ENCODE results near the gene EDAR. TPM values are rescaled to one million over a fixed set of nuclear protein-coding genes. Genes with fewer than 3 reads are reported as not detected.

Gene EDAR
- total RNA-seq, 1 donor from 2014 or later: 0.12 TPM

GRCh38 chr2:109013051-109013450 lies 24.0 kb upstream of the EDAR start:
- TF ChIP-seq, protein P1, sequence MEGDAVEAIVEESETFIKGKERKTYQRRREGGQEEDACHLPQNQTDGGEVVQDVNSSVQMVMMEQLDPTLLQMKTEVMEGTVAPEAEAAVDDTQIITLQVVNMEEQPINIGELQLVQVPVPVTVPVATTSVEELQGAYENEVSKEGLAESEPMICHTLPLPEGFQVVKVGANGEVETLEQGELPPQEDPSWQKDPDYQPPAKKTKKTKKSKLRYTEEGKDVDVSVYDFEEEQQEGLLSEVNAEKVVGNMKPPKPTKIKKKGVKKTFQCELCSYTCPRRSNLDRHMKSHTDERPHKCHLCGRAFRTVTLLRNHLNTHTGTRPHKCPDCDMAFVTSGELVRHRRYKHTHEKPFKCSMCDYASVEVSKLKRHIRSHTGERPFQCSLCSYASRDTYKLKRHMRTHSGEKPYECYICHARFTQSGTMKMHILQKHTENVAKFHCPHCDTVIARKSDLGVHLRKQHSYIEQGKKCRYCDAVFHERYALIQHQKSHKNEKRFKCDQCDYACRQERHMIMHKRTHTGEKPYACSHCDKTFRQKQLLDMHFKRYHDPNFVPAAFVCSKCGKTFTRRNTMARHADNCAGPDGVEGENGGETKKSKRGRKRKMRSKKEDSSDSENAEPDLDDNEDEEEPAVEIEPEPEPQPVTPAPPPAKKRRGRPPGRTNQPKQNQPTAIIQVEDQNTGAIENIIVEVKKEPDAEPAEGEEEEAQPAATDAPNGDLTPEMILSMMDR (IDR thresholded peaks at IDR 0.05): no peak
- no peak for DNase-seq
- no peak for ATAC-seq
- Histone ChIP-seq H3K27me3 (ENCODE audit: low read depth) (no peaks in the 10 kb centered on the region), H3K4me1 (no peaks in the 10 kb centered on the region), H3K9me3 (no peaks in the 10 kb centered on the region), H3K4me3 (no peak overlapping the region), H3K36me3 (no peaks in the 10 kb centered on the region), H3K27ac (no peak overlapping the region)
- intact Hi-C loops (cut with DNase I): no loop called here

- H3K4me1 ChIP-seq: no peaks in the 10 kb centered on the region
- intact Hi-C loops (cut with DNase I): no loop called here
- no peak for DNase-seq
- H3K9me3 ChIP-seq: no peaks in the 10 kb centered on the region
- no peak overlapping the region for H3K4me3 ChIP-seq
- no peak for ATAC-seq
- H3K27ac ChIP-seq: no peak overlapping the region
- no peaks in the 10 kb centered on the region for H3K36me3 ChIP-seq
- TF ChIP-seq, protein P1 (IDR thresholded peaks at IDR 0.05): no peak
- no peaks in the 10 kb centered on the region for H3K27me3 ChIP-seq (ENCODE audit: low read depth)
These were observed 21.0 kb upstream of the EDAR start for GRCh38 chr2:109009920-109010610.

- Histone ChIP-seq H3K27me3 (ENCODE audit: low read depth) (no peaks in the 10 kb centered on the region), H3K36me3 (no peaks in the 10 kb centered on the region), H3K27ac (no peak overlapping the region), H3K4me1 (no peaks in the 10 kb centered on the region), H3K4me3 (no peak overlapping the region), H3K9me3 (no peaks in the 10 kb centered on the region)
- DNase-seq (no peak), ATAC-seq (no peak)
- intact Hi-C loops (cut with DNase I): no loop called here
- TF ChIP-seq, protein P1 (IDR thresholded peaks at IDR 0.05): no peak
These were observed 18.0 kb upstream of the EDAR start for GRCh38 chr2:109006971-109007370.

GRCh38 chr2:109005686-109006204 lies 16.7 kb upstream of the EDAR start:
- no peaks in the 10 kb centered on the region for H3K27me3 ChIP-seq (ENCODE audit: low read depth)
- no peak overlapping the region for H3K27ac ChIP-seq
- intact Hi-C loops (cut with DNase I): no loop called here
- no peak for ATAC-seq
- DNase-seq: no peak
- TF ChIP-seq, protein P1 (IDR thresholded peaks at IDR 0.05): no peak
- no peak overlapping the region for H3K4me3 ChIP-seq
- no peaks in the 10 kb centered on the region for H3K9me3 ChIP-seq
- no peaks in the 10 kb centered on the region for H3K4me1 ChIP-seq
- H3K36me3 ChIP-seq: no peaks in the 10 kb centered on the region

GRCh38 chr2:109001201-109001600 lies 12.2 kb upstream of the EDAR start:
- intact Hi-C loops (cut with DNase I): no loop called here
- Histone ChIP-seq H3K27me3 (ENCODE audit: low read depth) (no peaks in the 10 kb centered on the region), H3K36me3 (no peaks in the 10 kb centered on the region), H3K4me3 (no peak overlapping the region), H3K4me1 (no peaks in the 10 kb centered on the region), H3K9me3 (no peaks in the 10 kb centered on the region), H3K27ac (no peak overlapping the region)
- ATAC-seq (no peak), DNase-seq (no peak)
- TF ChIP-seq, protein P1 (IDR thresholded peaks at IDR 0.05): no peak
